ENCODE data around the gene IRF1.

Gene IRF1

GRCh38 chr5:132499440-132500243 is 9.1 kb upstream of the IRF1 start:
- H3K9me3 ChIP-seq (ENCODE audit: control insufficient read depth, insufficient read depth, low read length), result no peaks in the 10 kb centered on the region
- H3K4me1 ChIP-seq (ENCODE audit: control insufficient read depth, insufficient read depth, low read length), result peaks cover 7% of the 10 kb centered on the region
- H3K4me3 ChIP-seq (ENCODE audit: low read depth, low read length), result no peak overlapping the region
- H3K27me3 ChIP-seq (ENCODE audit: control insufficient read depth, insufficient read depth, low read length), result peaks cover 2% of the 10 kb centered on the region
- no peak overlapping the region for H3K9ac ChIP-seq (ENCODE audit: low read depth, low read length)
- H3K36me3 ChIP-seq (ENCODE audit: control insufficient read depth, insufficient read depth, low read length), result no peaks in the 10 kb centered on the region

- Histone ChIP-seq H3K36me3 (ENCODE audit: control insufficient read depth, insufficient read depth, low read length) (no peaks in the 10 kb centered on the region), H3K27me3 (ENCODE audit: control insufficient read depth, insufficient read depth, low read length) (peaks cover 7% of the 10 kb centered on the region), H3K9me3 (ENCODE audit: control insufficient read depth, insufficient read depth, low read length) (no peaks in the 10 kb centered on the region), H3K4me1 (ENCODE audit: control insufficient read depth, insufficient read depth, low read length) (peaks cover 7% of the 10 kb centered on the region), H3K4me3 (ENCODE audit: low read depth, low read length) (no peak overlapping the region), H3K9ac (ENCODE audit: low read depth, low read length) (no peak overlapping the region)
These were observed 8.2 kb upstream of the IRF1 start for GRCh38 chr5:132498686-132499271.

- H3K27me3 ChIP-seq (ENCODE audit: control insufficient read depth, insufficient read depth, low read length), result peaks cover 9% of the 10 kb centered on the region
- H3K9me3 ChIP-seq (ENCODE audit: control insufficient read depth, insufficient read depth, low read length), result no peaks in the 10 kb centered on the region
- peaks cover 7% of the 10 kb centered on the region for H3K4me1 ChIP-seq (ENCODE audit: control insufficient read depth, insufficient read depth, low read length)
- H3K36me3 ChIP-seq (ENCODE audit: control insufficient read depth, insufficient read depth, low read length), result no peaks in the 10 kb centered on the region
- H3K9ac ChIP-seq (ENCODE audit: low read depth, low read length), result no peak overlapping the region
- no peak overlapping the region for H3K4me3 ChIP-seq (ENCODE audit: low read depth, low read length)
These were observed 7.6 kb upstream of the IRF1 start for GRCh38 chr5:132498152-132498551.

- Histone ChIP-seq H3K27me3 (ENCODE audit: control insufficient read depth, insufficient read depth, low read length) (peaks cover 15% of the 10 kb centered on the region), H3K4me3 (ENCODE audit: low read depth, low read length) (peak overlapping the region; percentile 84), H3K36me3 (ENCODE audit: control insufficient read depth, insufficient read depth, low read length) (no peaks in the 10 kb centered on the region), H3K9ac (ENCODE audit: low read depth, low read length) (no peak overlapping the region), H3K4me1 (ENCODE audit: control insufficient read depth, insufficient read depth, low read length) (peaks cover 7% of the 10 kb centered on the region), H3K9me3 (ENCODE audit: control insufficient read depth, insufficient read depth, low read length) (no peaks in the 10 kb centered on the region)
These were observed 7.0 kb upstream of the IRF1 start for GRCh38 chr5:132497488-132497997.

GRCh38 chr5:132496631-132497487 is 6.3 kb upstream of the IRF1 start:
- Histone ChIP-seq H3K9ac (ENCODE audit: low read depth, low read length) (peak overlapping the region; percentile 57), H3K4me3 (ENCODE audit: low read depth, low read length) (peak overlapping the region; percentile 84), H3K36me3 (ENCODE audit: control insufficient read depth, insufficient read depth, low read length) (no peaks in the 10 kb centered on the region), H3K4me1 (ENCODE audit: control insufficient read depth, insufficient read depth, low read length) (peaks cover 11% of the 10 kb centered on the region), H3K27me3 (ENCODE audit: control insufficient read depth, insufficient read depth, low read length) (peaks cover 22% of the 10 kb centered on the region), H3K9me3 (ENCODE audit: control insufficient read depth, insufficient read depth, low read length) (no peaks in the 10 kb centered on the region)

GRCh38 chr5:132496191-132496630 is 5.6 kb upstream of the IRF1 start:
- Histone ChIP-seq H3K4me3 (ENCODE audit: low read depth, low read length) (peak overlapping the region; percentile 84), H3K27me3 (ENCODE audit: control insufficient read depth, insufficient read depth, low read length) (peaks cover 26% of the 10 kb centered on the region), H3K4me1 (ENCODE audit: control insufficient read depth, insufficient read depth, low read length) (peaks cover 11% of the 10 kb centered on the region), H3K36me3 (ENCODE audit: control insufficient read depth, insufficient read depth, low read length) (no peaks in the 10 kb centered on the region), H3K9ac (ENCODE audit: low read depth, low read length) (peak overlapping the region; percentile 57), H3K9me3 (ENCODE audit: control insufficient read depth, insufficient read depth, low read length) (no peaks in the 10 kb centered on the region)

GRCh38 chr5:132495667-132496190 is 5.2 kb upstream of the IRF1 start:
- Histone ChIP-seq H3K27me3 (ENCODE audit: control insufficient read depth, insufficient read depth, low read length) (peaks cover 26% of the 10 kb centered on the region), H3K4me3 (ENCODE audit: low read depth, low read length) (peak overlapping the region; percentile 84), H3K9me3 (ENCODE audit: control insufficient read depth, insufficient read depth, low read length) (no peaks in the 10 kb centered on the region), H3K36me3 (ENCODE audit: control insufficient read depth, insufficient read depth, low read length) (no peaks in the 10 kb centered on the region), H3K4me1 (ENCODE audit: control insufficient read depth, insufficient read depth, low read length) (peaks cover 11% of the 10 kb centered on the region), H3K9ac (ENCODE audit: low read depth, low read length) (no peak overlapping the region)

- Histone ChIP-seq H3K9me3 (ENCODE audit: control insufficient read depth, insufficient read depth, low read length) (no peaks in the 10 kb centered on the region), H3K9ac (ENCODE audit: low read depth, low read length) (no peak overlapping the region), H3K4me1 (ENCODE audit: control insufficient read depth, insufficient read depth, low read length) (peaks cover 13% of the 10 kb centered on the region), H3K27me3 (ENCODE audit: control insufficient read depth, insufficient read depth, low read length) (peaks cover 35% of the 10 kb centered on the region), H3K36me3 (ENCODE audit: control insufficient read depth, insufficient read depth, low read length) (no peaks in the 10 kb centered on the region), H3K4me3 (ENCODE audit: low read depth, low read length) (no peak overlapping the region)
These were observed 3.2 kb upstream of the IRF1 start for GRCh38 chr5:132493821-132494220.

- Histone ChIP-seq H3K4me1 (ENCODE audit: control insufficient read depth, insufficient read depth, low read length) (peaks cover 13% of the 10 kb centered on the region), H3K27me3 (ENCODE audit: control insufficient read depth, insufficient read depth, low read length) (peaks cover 35% of the 10 kb centered on the region)
These were observed 2.7 kb upstream of the IRF1 start for GRCh38 chr5:132493241-132493640.

GRCh38 chr5:132492386-132493125 is 2.0 kb upstream of the IRF1 start:
- Histone ChIP-seq H3K36me3 (ENCODE audit: control insufficient read depth, insufficient read depth, low read length) (no peaks in the 10 kb centered on the region), H3K4me3 (ENCODE audit: low read depth, low read length) (peak overlapping the region; percentile 80), H3K9me3 (ENCODE audit: control insufficient read depth, insufficient read depth, low read length) (no peaks in the 10 kb centered on the region), H3K9ac (ENCODE audit: low read depth, low read length) (no peak overlapping the region), H3K4me1 (ENCODE audit: control insufficient read depth, insufficient read depth, low read length) (peaks cover 13% of the 10 kb centered on the region), H3K27me3 (ENCODE audit: control insufficient read depth, insufficient read depth, low read length) (peaks cover 35% of the 10 kb centered on the region)

More at GRCh38 chr5:132493241-132493640, 2.7 kb upstream of the IRF1 start:
- Histone ChIP-seq H3K4me3 (ENCODE audit: low read depth, low read length) (no peak overlapping the region), H3K36me3 (ENCODE audit: control insufficient read depth, insufficient read depth, low read length) (no peaks in the 10 kb centered on the region), H3K9ac (ENCODE audit: low read depth, low read length) (no peak overlapping the region), H3K9me3 (ENCODE audit: control insufficient read depth, insufficient read depth, low read length) (no peaks in the 10 kb centered on the region)

All from iPS-15b (cell line).